ENCODE results near the gene ANKRD24. TPM values are rescaled to one million over a fixed set of nuclear protein-coding genes. Genes with fewer than 3 reads are reported as not detected.
A peak's percentile ranks its signal among the peaks of the same experiment; 100 is the strongest.
"Not testable (repeated sequence)": the region's sequence is repeated elsewhere in the genome, so short reads cannot be mapped to it uniquely, and the experiment has no call there.

ANKRD24 gene
- total RNA-seq, 1 donor: 0.99 TPM

DNA sequence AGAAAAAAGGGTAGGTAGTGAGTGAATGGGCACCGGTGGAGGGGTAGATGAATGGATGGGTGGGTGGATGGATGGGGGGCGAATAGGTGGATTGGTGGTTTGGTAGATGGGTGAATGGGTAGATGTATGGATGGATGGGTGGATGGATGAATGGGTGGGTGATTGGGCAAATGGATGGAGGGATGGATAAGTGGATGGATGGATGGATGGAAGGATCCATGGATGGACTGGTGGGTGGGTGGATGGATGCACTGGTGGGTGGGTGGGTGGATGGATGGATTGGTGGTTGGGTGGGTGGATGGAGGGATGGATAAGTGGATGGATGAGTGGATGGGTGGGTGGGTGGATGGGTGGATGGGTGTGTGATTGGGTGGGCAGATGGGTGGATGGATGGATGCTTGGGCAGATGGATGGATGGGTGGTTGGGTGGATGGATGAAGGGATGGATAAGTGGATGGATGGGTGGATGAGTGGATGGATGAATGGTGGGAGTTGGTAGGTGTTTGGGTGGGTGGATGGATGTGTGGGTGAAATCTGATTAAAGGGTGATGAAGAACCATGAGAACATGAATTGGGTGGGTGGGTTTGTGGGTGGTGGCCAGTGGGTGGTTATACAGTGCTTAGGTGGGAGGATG is 2.3 kb downstream of the ANKRD24 start:
- H3K4me3 ChIP-seq (ENCODE audit: low read depth, low read length): no peak overlapping the region
- no peak for DNase-seq (ENCODE audit: low read depth)
- TF ChIP-seq, protein P1, sequence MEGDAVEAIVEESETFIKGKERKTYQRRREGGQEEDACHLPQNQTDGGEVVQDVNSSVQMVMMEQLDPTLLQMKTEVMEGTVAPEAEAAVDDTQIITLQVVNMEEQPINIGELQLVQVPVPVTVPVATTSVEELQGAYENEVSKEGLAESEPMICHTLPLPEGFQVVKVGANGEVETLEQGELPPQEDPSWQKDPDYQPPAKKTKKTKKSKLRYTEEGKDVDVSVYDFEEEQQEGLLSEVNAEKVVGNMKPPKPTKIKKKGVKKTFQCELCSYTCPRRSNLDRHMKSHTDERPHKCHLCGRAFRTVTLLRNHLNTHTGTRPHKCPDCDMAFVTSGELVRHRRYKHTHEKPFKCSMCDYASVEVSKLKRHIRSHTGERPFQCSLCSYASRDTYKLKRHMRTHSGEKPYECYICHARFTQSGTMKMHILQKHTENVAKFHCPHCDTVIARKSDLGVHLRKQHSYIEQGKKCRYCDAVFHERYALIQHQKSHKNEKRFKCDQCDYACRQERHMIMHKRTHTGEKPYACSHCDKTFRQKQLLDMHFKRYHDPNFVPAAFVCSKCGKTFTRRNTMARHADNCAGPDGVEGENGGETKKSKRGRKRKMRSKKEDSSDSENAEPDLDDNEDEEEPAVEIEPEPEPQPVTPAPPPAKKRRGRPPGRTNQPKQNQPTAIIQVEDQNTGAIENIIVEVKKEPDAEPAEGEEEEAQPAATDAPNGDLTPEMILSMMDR (IDR thresholded peaks at IDR 0.05; ENCODE audit: insufficient read depth, low read length): no peak

DNA sequence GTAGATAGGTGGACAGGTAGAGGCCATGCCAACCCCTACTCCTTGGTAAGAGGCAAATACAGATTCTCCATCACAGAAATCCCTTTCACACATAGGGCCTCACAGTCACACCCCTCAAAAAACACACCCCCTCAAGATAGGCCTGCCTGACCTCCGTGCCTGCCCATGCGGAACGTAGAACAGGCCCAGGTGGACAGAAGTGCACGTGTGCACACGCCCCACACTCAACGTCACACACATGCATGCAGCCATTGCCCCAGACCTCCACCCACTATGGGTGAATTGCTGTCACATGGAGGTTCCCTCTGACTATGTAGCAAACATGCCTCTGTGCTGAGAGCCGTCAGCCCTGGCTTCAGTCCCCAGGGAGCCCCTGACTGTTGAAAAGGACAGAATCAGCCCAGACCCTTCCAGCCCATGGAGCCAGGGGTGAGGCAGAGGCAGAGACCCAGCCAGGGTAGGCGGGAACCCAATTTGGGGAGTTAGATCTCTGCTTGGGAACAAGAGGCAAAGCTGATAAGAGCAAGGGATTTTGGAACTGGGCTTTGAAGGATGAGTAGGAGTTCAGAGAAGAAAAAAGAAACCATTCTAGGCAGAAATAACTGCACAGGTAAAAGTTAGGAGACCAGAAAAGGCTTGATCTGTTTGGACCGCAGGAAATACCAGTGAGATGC is 3.1 kb downstream of the ANKRD24 start:
- TF ChIP-seq, protein P1 (IDR thresholded peaks at IDR 0.05; ENCODE audit: insufficient read depth, low read length): no peak

DNA sequence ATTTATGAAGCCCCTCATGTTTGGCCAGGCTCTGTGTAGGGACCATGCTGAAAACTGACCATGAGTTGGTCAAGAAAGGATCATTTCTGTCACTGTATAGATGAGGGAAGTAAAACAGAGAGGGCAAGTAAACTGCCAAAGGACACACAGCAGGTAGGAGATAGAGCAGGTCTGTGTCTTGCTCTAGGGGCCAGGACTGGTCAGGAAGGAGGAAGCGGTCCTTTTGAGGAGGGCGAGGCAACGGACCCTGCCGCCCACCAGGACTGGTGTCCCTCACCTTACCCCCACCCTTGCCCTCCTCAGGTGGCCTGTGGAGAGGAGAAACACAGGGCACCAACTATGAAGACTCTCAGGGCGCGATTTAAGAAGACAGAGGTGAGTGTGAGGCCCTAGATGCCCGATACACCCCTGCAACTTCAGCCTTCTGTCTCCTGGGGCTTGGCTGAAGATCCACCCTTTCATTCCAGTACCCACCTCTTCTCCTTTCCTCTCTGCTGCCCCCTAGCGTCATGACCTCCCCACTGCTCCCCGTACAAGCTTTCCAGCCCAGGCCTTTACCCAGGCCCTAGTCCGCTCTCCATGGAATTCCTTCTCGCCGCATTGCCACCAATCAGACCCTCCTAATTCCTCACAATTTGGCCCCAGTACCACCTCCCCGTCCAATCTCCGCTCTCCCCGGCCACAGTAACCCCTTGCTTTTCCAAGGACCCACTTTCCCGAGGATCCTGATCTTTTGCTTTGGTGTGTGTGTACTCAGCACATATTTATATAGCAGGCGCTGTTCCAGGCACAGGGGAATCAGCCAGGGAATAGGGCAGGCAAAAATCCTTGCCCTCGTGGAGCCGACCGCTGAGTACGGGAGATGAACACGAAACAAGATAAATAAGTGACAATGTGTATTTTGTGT is 3.9 kb downstream of the ANKRD24 start:
- DNase-seq (ENCODE audit: low read depth): peak; percentile 75
- H3K4me3 ChIP-seq (ENCODE audit: low read depth, low read length): no peak overlapping the region
- TF ChIP-seq, protein P1 (IDR thresholded peaks at IDR 0.05; ENCODE audit: insufficient read depth, low read length): peak; percentile 93

More for the DNA sequence above, 3.1 kb downstream of the ANKRD24 start:
- no peak overlapping the region for H3K4me3 ChIP-seq (ENCODE audit: low read depth, low read length)
- DNase-seq (ENCODE audit: low read depth): no peak

DNA sequence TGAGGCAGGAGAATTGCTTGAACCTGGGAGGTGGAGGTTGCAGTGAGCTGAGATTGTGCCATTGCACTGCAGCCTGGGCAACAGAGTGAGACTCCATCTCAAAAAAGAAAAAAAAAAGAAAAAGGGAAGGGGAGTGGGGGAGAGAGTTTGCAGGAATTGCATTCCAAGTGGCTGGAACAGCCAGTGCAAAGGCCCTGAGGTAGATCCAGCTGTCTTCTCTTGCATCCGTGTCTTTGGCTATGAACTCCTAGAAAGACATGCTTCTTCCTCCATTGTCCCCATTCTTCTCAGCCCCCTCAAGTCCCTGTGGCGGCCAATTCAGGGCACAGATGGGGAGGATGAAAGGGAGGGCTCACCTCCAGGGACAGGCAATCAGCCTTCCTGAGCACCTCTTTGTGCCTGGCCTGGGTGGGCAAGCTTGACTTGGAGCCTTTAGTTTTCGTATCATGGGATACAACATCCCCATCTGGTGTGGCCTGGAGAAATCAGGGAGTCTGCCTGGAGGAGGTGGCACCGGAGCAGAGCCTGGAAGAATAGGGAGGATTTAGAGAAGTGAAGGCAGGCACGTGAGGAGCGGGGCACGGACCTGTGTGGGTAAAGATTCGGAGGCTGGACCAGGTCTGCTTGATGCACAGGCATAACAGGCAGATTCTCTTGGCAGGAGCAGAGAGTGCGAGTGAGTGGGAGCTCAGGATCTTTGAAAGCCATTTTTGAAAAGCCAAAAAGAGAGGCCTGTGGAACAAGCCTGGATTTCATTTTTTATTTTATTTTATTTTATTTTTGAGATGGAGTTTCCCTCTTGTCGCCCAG is 5.0 kb downstream of the ANKRD24 start:
- DNase-seq (ENCODE audit: low read depth): no peak
- H3K4me3 ChIP-seq (ENCODE audit: low read depth, low read length): no peak overlapping the region
- TF ChIP-seq, protein P1 (IDR thresholded peaks at IDR 0.05; ENCODE audit: insufficient read depth, low read length): no peak

DNA sequence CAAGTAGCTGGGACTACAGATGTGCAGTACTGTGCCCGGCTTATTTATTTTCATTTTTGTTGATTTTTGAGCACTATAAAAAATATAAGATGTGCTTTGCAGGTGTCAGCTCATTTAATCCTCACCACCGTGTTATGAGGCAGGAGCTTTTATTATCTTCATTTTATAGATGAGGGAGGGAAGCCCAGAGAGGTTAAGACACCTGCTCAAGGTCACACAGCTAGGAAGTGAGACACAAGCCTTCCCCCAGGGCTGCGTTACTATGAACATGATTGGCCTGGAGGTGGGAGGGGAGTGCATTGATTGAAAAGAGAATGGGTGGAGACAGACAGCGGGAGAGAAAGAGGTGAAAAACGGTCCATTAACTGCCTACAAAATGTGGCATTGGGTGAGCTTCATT is 7.2 kb downstream of the ANKRD24 start:
- no peak overlapping the region for H3K4me3 ChIP-seq (ENCODE audit: low read depth, low read length)
- no peak for DNase-seq (ENCODE audit: low read depth)
- TF ChIP-seq, protein P1 (IDR thresholded peaks at IDR 0.05; ENCODE audit: insufficient read depth, low read length): no peak

DNA sequence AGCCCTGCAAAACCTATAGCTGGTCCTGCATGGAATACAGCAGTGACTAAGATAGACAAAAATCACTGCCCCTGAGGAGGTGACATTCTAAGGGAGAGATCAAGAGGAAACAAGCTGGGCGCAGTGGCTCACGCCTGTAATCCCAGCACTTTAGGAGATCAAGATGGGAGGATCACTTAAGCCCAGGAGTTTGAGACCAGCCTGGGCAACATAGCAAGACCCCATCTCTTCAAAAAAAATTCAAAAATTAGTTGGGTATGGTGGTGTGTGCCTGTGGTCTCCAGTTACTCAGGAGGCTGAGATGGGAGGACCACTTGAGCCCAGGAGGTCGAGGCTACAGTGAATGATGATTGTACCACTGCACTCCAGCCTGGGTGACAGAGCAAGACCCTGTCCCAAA is 10.0 kb downstream of the ANKRD24 start:
- DNase-seq (ENCODE audit: low read depth); H3K4me3 ChIP-seq (ENCODE audit: low read depth, low read length): not testable (repeated sequence)
